IMR-90 (cell line): ENCODE data around the gene JCAD. TPM values are rescaled to one million over a fixed set of nuclear protein-coding genes. Genes with fewer than 3 reads are reported as not detected.

ENCODE experiments used
- ATAC-seq: fragments of 200-7000 bp; cut with Tn5 transposase; 2 replicates; pipeline ENCODE4 v1.9.1; 2020; ENCODE audit warnings: low read depth, mild to moderate bottlenecking, moderate library complexity
- BruUV-seq: library from RNA; stranded (reverse); fragments of 400-500 nt; replicated peaks from 2 replicates; lab custom pipeline; 2021; lab: Mats Ljungman, UMichigan
- CTCF ChIA-PET: fragments of 300-600 bp; formaldehyde crosslinking; extraction: SDS; loops from one replicate; lab custom pipeline; 2021; ENCODE audit warnings: antibody characterized with exemption; lab: Yijun Ruan, JAX
- POLR2A ChIA-PET: fragments of 300-600 bp; sonication (Branson Sonifier 250); formaldehyde crosslinking; loops from one replicate; lab custom pipeline; 2022; ENCODE audit warnings: antibody characterized with exemption; ENCODE audit not compliant: unreplicated experiment; lab: Charles Lee
- DNase-seq: peaks from one replicate; pipeline ENCODE4 v3.0.0; 2013
- H2AFZ ChIP-seq: replicated peaks from 2 replicates; pipeline ENCODE3; 2013; ENCODE audit warnings: low read length, mild to moderate bottlenecking; ENCODE audit not compliant: poor library complexity
- H2AK5ac ChIP-seq: 2 replicates; pipeline ENCODE4 v1.6.1; 2013; ENCODE audit warnings: low read depth, low read length, inconsistent platforms
- H2AK9ac ChIP-seq: replicated peaks from 2 replicates; pipeline ENCODE3; 2013; ENCODE audit warnings: mild to moderate bottlenecking, low read depth, low read length, moderate library complexity; ENCODE audit not compliant: poor library complexity
- H2BK120ac ChIP-seq: 2 replicates; pipeline ENCODE4 v1.6.1; 2013; ENCODE audit warnings: low read depth, low read length, inconsistent platforms
- H2BK15ac ChIP-seq: 3 replicates; pipeline ENCODE4 v1.6.1; 2013; ENCODE audit warnings: low read depth, low read length, inconsistent platforms
- H2BK20ac ChIP-seq: 2 replicates; pipeline ENCODE4 v1.6.1; 2013; ENCODE audit warnings: low read depth, mild to moderate bottlenecking, inconsistent platforms, low read length, moderate library complexity
- H2BK5ac ChIP-seq: 2 replicates; pipeline ENCODE4 v1.6.1; 2013; ENCODE audit warnings: mild to moderate bottlenecking, low read depth, low read length, inconsistent platforms; ENCODE audit not compliant: poor library complexity, severe bottlenecking
- H3K14ac ChIP-seq: replicated peaks from 2 replicates; pipeline ENCODE4 v1.6.1; 2013; ENCODE audit warnings: low read depth, low read length, inconsistent platforms
- H3K18ac ChIP-seq: 2 replicates; pipeline ENCODE4 v1.6.1; 2013; ENCODE audit warnings: low read depth, low read length, control low read depth
- H3K23ac ChIP-seq: 2 replicates; pipeline ENCODE4 v1.6.1; 2013; ENCODE audit warnings: low read depth, low read length, inconsistent platforms
- H3K27ac ChIP-seq: 2 replicates; pipeline ENCODE4 v1.5.1; 2013; ENCODE audit warnings: mild to moderate bottlenecking, control low read depth, low read length; ENCODE audit not compliant: insufficient read depth
- H3K27me3 ChIP-seq: 2 replicates; pipeline ENCODE4 v1.6.1; 2013; ENCODE audit warnings: low read length; ENCODE audit not compliant: control insufficient read depth, insufficient read depth
- H3K36me3 ChIP-seq: 2 replicates; pipeline ENCODE4 v1.6.1; 2013; ENCODE audit warnings: low read length, mixed read lengths; ENCODE audit not compliant: control insufficient read depth, insufficient read depth
- H3K4ac ChIP-seq: 2 replicates; pipeline ENCODE4 v1.6.1; 2013; ENCODE audit warnings: low read depth, low read length, inconsistent platforms
- H3K4me1 ChIP-seq: 2 replicates; pipeline ENCODE4 v1.6.1; 2013; ENCODE audit warnings: low read length, mixed read lengths; ENCODE audit not compliant: control insufficient read depth, insufficient read depth
- H3K4me2 ChIP-seq: 2 replicates; pipeline ENCODE4 v1.6.1; 2013; ENCODE audit warnings: low read depth, mild to moderate bottlenecking, control low read depth, low read length, moderate library complexity
- H3K4me3 ChIP-seq: 2 replicates; pipeline ENCODE4 v1.5.1; 2013; ENCODE audit warnings: low read depth, mild to moderate bottlenecking, control low read depth, low read length, moderate library complexity; ENCODE audit not compliant: insufficient read depth
- H3K56ac ChIP-seq: 2 replicates; pipeline ENCODE4 v1.6.1; 2013; ENCODE audit warnings: low read length, inconsistent platforms; ENCODE audit not compliant: insufficient read depth; ENCODE audit errors: extremely low read depth
- H3K79me1 ChIP-seq, 2 experiments: 2 replicates each; pipeline ENCODE4 v1.6.1; 2013; ENCODE audit warnings: low read length in 2 of 2, inconsistent platforms in 1 of 2, low read depth in 1 of 2
- H3K9ac ChIP-seq: 2 replicates; pipeline ENCODE4 v1.6.1; 2013; ENCODE audit warnings: low read depth, low read length, control low read depth
- H3K9me1 ChIP-seq: 2 replicates; pipeline ENCODE4 v1.6.1; 2013; ENCODE audit warnings: low read length, inconsistent platforms; ENCODE audit not compliant: insufficient read depth
- H3K9me3 ChIP-seq: 2 replicates; pipeline ENCODE4 v1.6.1; 2013; ENCODE audit warnings: low read length; ENCODE audit not compliant: control insufficient read depth, insufficient read depth
- H4K20me1 ChIP-seq: 2 replicates; pipeline ENCODE4 v1.6.1; 2013; ENCODE audit warnings: low read length, inconsistent platforms; ENCODE audit not compliant: insufficient read depth
- H4K5ac ChIP-seq: 2 replicates; pipeline ENCODE4 v1.6.1; 2013; ENCODE audit warnings: mild to moderate bottlenecking, low read depth, low read length, control low read depth
- H4K8ac ChIP-seq, 2 experiments: 2 replicates each; pipeline ENCODE4 v1.6.1; 2013; ENCODE audit warnings: low read depth in 2 of 2, low read length in 2 of 2, control low read depth in 1 of 2, inconsistent platforms in 1 of 2
- H4K91ac ChIP-seq: 2 replicates; pipeline ENCODE4 v1.6.1; 2013; ENCODE audit warnings: low read depth, low read length, inconsistent platforms; ENCODE audit not compliant: insufficient read depth
- BHLHE40 ChIP-seq: fragments of 150-350 bp; IDR thresholded peaks from 2 replicates; pipeline ENCODE4 v1.6.1; 2016; ENCODE audit warnings: mild to moderate bottlenecking, low read depth, low read length
- CEBPB ChIP-seq: IDR thresholded peaks from 2 replicates; pipeline ENCODE4 v1.6.1; 2012; ENCODE audit warnings: low read depth, low read length, improper control_type of control experiment
- CHD1 ChIP-seq: IDR thresholded peaks from 2 replicates; pipeline ENCODE4 v1.6.1; 2012; ENCODE audit warnings: low read depth, low read length, improper control_type of control experiment
- CTCF ChIP-seq: conservative IDR thresholded peaks from 2 replicates; pipeline ENCODE4 v1.5.1; 2012; ENCODE audit warnings: mild to moderate bottlenecking, low read depth, low read length, improper control_type of control experiment
- ELK1 ChIP-seq: fragments of 150-350 bp; IDR thresholded peaks from 2 replicates; pipeline ENCODE4 v1.6.1; 2016; ENCODE audit warnings: low read depth, mild to moderate bottlenecking, low read length, moderate library complexity, borderline replicate concordance
- FOS ChIP-seq: fragments of 150-350 bp; IDR thresholded peaks from 2 replicates; pipeline ENCODE4 v1.6.1; 2016; ENCODE audit warnings: low read depth, low read length
- MAFK ChIP-seq: IDR thresholded peaks from 2 replicates; pipeline ENCODE4 v1.6.1; 2012; ENCODE audit warnings: low read depth, low read length, improper control_type of control experiment
- MAZ ChIP-seq: IDR thresholded peaks from 2 replicates; pipeline ENCODE4 v1.6.1; 2012; ENCODE audit warnings: low read depth, mild to moderate bottlenecking, low read length, improper control_type of control experiment, moderate library complexity, borderline replicate concordance
- MXI1 ChIP-seq: IDR thresholded peaks from 2 replicates; pipeline ENCODE4 v1.6.1; 2012; ENCODE audit warnings: low read depth, mild to moderate bottlenecking, low read length, moderate library complexity, borderline replicate concordance
- NFE2L2 ChIP-seq: fragments of 150-350 bp; IDR thresholded peaks from 2 replicates; pipeline ENCODE4 v1.6.1; 2016; ENCODE audit warnings: low read depth, mild to moderate bottlenecking, low read length
- POLR2A ChIP-seq: IDR thresholded peaks from 2 replicates; pipeline ENCODE4 v1.6.1; 2012; ENCODE audit warnings: mild to moderate bottlenecking, low read depth, low read length
- RAD21 ChIP-seq: IDR thresholded peaks from 2 replicates; pipeline ENCODE4 v1.6.1; 2012; ENCODE audit warnings: low read length, improper control_type of control experiment
- RCOR1 ChIP-seq: IDR thresholded peaks from 2 replicates; pipeline ENCODE4 v1.6.1; 2012; ENCODE audit warnings: mild to moderate bottlenecking, low read length, improper control_type of control experiment; ENCODE audit not compliant: insufficient replicate concordance
- RFX5 ChIP-seq: IDR thresholded peaks from 2 replicates; pipeline ENCODE4 v1.8.0; 2012; ENCODE audit warnings: low read depth, mild to moderate bottlenecking, low read length, moderate library complexity
- SMC3 ChIP-seq: fragments of 150-350 bp; IDR thresholded peaks from 2 replicates; pipeline ENCODE4 v1.6.1; 2016; ENCODE audit warnings: low read depth, mild to moderate bottlenecking, antibody characterized with exemption, low read length, moderate library complexity
- dilution Hi-C: fragments of 300-500 bp; cut with HindIII; formaldehyde crosslinking; loops from one replicate; pipeline ENCODE4 v1.14.3; 2018; ENCODE audit warnings: low sequenced_read_pairs; ENCODE audit not compliant: unreplicated experiment
- in situ Hi-C: fragments of 300-500 bp; cut with MboI; formaldehyde crosslinking; loops from 3 replicates; pipeline ENCODE4 v1.14.3; 2019; ENCODE audit warnings: low sequenced_read_pairs, inconsistent platforms, mixed read lengths
- intact Hi-C: fragments of 100-400 bp; cut with micrococcal nuclease; formaldehyde crosslinking; loops from 2 replicates; pipeline ENCODE4 v1.10.0; 2022
- polyA plus RNA-seq, 3 experiments: library from polyadenylated mRNA; depleted of rRNA; stranded (reverse); fragments of >200 nt; gene quantifications; 2 replicates each; pipeline ENCODE4 v1.2.3, GENCODE V29; 2012; ENCODE audit warnings: low replicate concordance in 1 of 3
- total RNA-seq: library from RNA; depleted of rRNA; stranded (reverse); fragments of >200 nt; gene quantifications from 2 replicates; pipeline ENCODE4 v1.2.3, GENCODE V29; 2012
- TF ChIP-seq, protein P1 (sequence below): fragments of 150-350 bp; IDR thresholded peaks from 2 replicates; pipeline ENCODE4 v1.6.1; 2017; ENCODE audit warnings: mild to moderate bottlenecking, antibody characterized with exemption, low read length, low read depth

Gene JCAD
- total and polyA plus RNA-seq, 2 of the 4 experiments (the other 2 are of a cell fraction) = 15.9 to 16.8 TPM

DNA sequence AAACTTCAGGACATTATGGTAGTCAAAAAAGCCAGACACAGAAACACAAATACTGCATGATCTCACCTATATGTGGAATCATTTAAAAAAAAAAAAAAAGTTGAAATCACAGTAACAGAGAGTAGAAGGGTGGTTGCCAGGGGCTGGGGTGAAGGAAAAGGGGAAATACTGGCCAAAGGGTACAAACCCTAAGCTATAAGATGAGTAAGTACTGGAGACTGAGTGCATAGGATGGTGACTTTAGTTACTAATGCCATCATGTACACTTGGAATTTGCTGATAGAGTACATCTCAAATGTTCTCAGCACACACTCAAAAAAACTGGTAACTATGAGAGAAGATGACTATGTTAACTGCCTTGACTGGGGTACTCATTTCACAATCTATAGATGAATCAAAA lies 39.9 kb downstream of the JCAD start:
- Histone ChIP-seq H3K4me3 (no peak overlapping the region), H2BK120ac (no peak overlapping the region), H2BK15ac (no peak overlapping the region), H3K79me1 (peaks cover 35 to 74% of the 10 kb centered on the region in 2 experiments), H3K9ac (no peak overlapping the region), H3K56ac (no peak overlapping the region), H3K14ac (no peak overlapping the region), H2BK20ac (no peak overlapping the region), H3K9me1 (peaks cover 12% of the 10 kb centered on the region), H2AK9ac (no peak overlapping the region), H3K36me3 (peaks cover 37% of the 10 kb centered on the region), H2AK5ac (no peak overlapping the region), H3K27ac (no peak overlapping the region), H4K20me1 (peaks cover 50% of the 10 kb centered on the region), H3K23ac (no peak overlapping the region), H4K8ac (no peak overlapping the region), H3K27me3 (no peaks in the 10 kb centered on the region), H3K18ac (no peak overlapping the region), H3K4me2 (no peak overlapping the region), H2AFZ (no peak overlapping the region), H2BK5ac (no peak overlapping the region), H3K4me1 (peaks cover 3% of the 10 kb centered on the region), H3K4ac (no peak overlapping the region), H4K91ac (no peak overlapping the region), H4K5ac (no peak overlapping the region), H3K9me3 (no peaks in the 10 kb centered on the region)
- CTCF ChIA-PET = no interaction called here
- DNase-seq = no peak
- no peak for TF ChIP-seq RCOR1
- no peak for TF ChIP-seq MAFK
- TF ChIP-seq, protein P1, sequence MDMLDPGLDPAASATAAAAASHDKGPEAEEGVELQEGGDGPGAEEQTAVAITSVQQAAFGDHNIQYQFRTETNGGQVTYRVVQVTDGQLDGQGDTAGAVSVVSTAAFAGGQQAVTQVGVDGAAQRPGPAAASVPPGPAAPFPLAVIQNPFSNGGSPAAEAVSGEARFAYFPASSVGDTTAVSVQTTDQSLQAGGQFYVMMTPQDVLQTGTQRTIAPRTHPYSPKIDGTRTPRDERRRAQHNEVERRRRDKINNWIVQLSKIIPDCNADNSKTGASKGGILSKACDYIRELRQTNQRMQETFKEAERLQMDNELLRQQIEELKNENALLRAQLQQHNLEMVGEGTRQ = no peak
- TF ChIP-seq MXI1 = no peak
- no peak for TF ChIP-seq CTCF
- TF ChIP-seq CHD1 = no peak
- no peak for TF ChIP-seq POLR2A
- TF ChIP-seq MAZ = no peak
- no peak for TF ChIP-seq FOS
- TF ChIP-seq RAD21 = no peak
- no peak for TF ChIP-seq CEBPB
- TF ChIP-seq RFX5 = no peak
- TF ChIP-seq ELK1 = no peak
- no peak for TF ChIP-seq NFE2L2
- no peak for TF ChIP-seq BHLHE40
- TF ChIP-seq SMC3 = no peak
- BruUV-seq = no TSS peak
- dilution Hi-C loops = no loop called here
- in situ Hi-C loops = no loop called here
- POLR2A ChIA-PET = no interaction called here
- no peak for ATAC-seq
- intact Hi-C loops = no loop called here
